Neutrophil (primary cell): ENCODE measurements around the gene LRP4.
A peak's percentile ranks its signal among the peaks of the same experiment; 100 is the strongest.

Experiments used
- H3K27ac ChIP-seq: fragments of 200-600 bp; sonication (generic); 2 replicates; pipeline ENCODE4 v1.5.1; 2016; ENCODE audit warnings: mild to moderate bottlenecking, moderate library complexity
- H3K27me3 ChIP-seq: fragments of 200-600 bp; sonication (generic); 2 replicates; pipeline ENCODE4 v1.6.0; 2016; ENCODE audit warnings: mild to moderate bottlenecking
- H3K36me3 ChIP-seq: fragments of 200-600 bp; sonication (generic); 2 replicates; pipeline ENCODE4 v1.5.1; 2017
- H3K4me1 ChIP-seq, 2 experiments: fragments of 200-600 bp in 1 of 2; sonication (generic) in 1 of 2; 1 replicate in 1 of 2; 2 replicates in 1 of 2; pipeline versions ENCODE4 v1.5.1 to v1.6.1; 2013 to 2016; ENCODE audit warnings: low read depth in 1 of 2, low read length in 1 of 2, mild to moderate bottlenecking in 1 of 2, moderate library complexity in 1 of 2; ENCODE audit not compliant: control insufficient read depth in 1 of 2, insufficient read depth in 1 of 2
- H3K4me3 ChIP-seq, 2 experiments: fragments of 200-600 bp in 1 of 2; sonication (generic) in 1 of 2; 1 replicate in 1 of 2; 2 replicates in 1 of 2; pipeline ENCODE4 v1.5.1; 2013 to 2016; ENCODE audit warnings: low read depth in 1 of 2, low read length in 1 of 2, mild to moderate bottlenecking in 1 of 2, moderate library complexity in 1 of 2
- H3K9me3 ChIP-seq: fragments of 200-600 bp; sonication (generic); 2 replicates; pipeline ENCODE4 v1.5.1; 2016
- CTCF ChIP-seq: fragments of 200-600 bp; sonication (generic); IDR thresholded peaks from 2 replicates; pipeline ENCODE4 v1.5.1; 2016; ENCODE audit warnings: antibody characterized with exemption

LRP4 gene

DNA sequence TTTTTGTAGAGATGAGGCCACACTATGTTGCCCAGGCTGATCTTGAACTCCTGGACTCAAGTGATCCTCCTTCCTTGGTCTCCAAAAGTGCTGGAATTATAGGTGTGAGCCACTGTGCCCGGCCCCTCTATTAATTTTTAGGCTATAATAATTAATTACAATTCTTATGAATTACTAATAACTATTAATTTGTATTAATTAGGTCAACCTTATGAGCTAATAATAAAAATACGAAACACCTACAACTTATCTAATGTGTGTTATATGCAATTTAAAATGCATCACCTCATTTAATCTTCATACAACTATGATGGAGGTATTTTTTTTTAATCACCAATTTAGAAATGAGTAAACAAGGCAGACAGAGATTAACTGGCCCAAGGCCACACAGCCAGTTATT lies 26.2 kb downstream of the LRP4 start:
- no peaks in the 10 kb centered on the region for H3K27me3 ChIP-seq
- no peak overlapping the region for H3K27ac ChIP-seq
- no peak overlapping the region for H3K4me3 ChIP-seq
- no peaks in the 10 kb centered on the region for H3K9me3 ChIP-seq
- no peaks in the 10 kb centered on the region for H3K4me1 ChIP-seq
- no peaks in the 10 kb centered on the region for H3K36me3 ChIP-seq
- TF ChIP-seq CTCF = no peak

- no peaks in the 10 kb centered on the region for H3K4me1 ChIP-seq
- TF ChIP-seq CTCF = no peak
- no peak overlapping the region for H3K27ac ChIP-seq
- no peaks in the 10 kb centered on the region for H3K36me3 ChIP-seq
- no peaks in the 10 kb centered on the region for H3K9me3 ChIP-seq
- no peak overlapping the region for H3K4me3 ChIP-seq
- H3K27me3 ChIP-seq = no peaks in the 10 kb centered on the region
Measured at GRCh38 chr11:46890665-46891064, 27.7 kb downstream of the LRP4 start.

GRCh38 chr11:46889689-46890475 lies 28.5 kb downstream of the LRP4 start:
- peak; percentile 75 for TF ChIP-seq CTCF
- Histone ChIP-seq H3K36me3 (no peaks in the 10 kb centered on the region), H3K27ac (no peak overlapping the region), H3K4me1 (no peaks in the 10 kb centered on the region), H3K27me3 (no peaks in the 10 kb centered on the region), H3K9me3 (no peaks in the 10 kb centered on the region), H3K4me3 (no peak overlapping the region)

DNA sequence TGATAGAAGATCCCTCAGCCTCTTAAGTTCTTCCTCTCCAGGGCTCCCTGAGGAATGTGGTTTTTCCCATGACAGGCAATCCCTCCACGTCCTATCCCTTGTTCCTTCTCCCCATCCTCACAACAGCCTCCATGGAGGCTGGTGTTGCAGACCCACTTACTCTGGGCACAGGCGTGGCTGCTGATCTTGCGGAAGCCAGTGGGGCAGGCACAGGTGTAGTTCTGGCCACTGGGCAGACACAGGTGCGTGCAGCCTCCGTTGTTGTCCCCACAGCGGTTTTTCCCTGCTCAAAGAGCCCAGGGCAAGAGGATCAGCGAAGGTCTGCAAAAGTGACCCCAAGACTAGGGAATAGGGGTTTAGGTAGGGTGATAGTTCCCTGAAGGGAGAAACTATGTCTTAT lies 29.1 kb downstream of the LRP4 start:
- Histone ChIP-seq H3K27ac (no peak overlapping the region), H3K9me3 (no peaks in the 10 kb centered on the region), H3K4me1 (no peaks in the 10 kb centered on the region), H3K4me3 (no peak overlapping the region), H3K36me3 (no peaks in the 10 kb centered on the region), H3K27me3 (no peaks in the 10 kb centered on the region)
- TF ChIP-seq CTCF = no peak

DNA sequence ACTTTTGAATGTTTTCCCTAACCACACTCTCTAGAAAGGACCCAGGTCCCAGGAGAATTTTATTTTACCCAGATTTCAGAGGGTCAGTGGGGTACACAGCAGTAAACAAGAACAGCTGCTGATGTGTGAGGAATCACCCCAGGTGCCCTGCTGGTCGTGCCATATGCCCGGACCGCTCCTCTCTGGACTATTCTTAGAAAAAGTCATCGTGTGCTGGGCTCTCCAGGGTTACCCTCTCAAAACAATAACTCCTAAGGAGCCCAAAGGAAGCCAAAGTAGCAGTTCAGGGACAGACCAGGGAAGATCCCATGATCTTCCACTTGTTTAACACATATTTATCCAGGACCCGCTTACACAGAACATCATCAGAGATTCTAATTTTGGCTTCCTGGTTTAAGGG lies 29.7 kb downstream of the LRP4 start:
- Histone ChIP-seq H3K4me1 (no peaks in the 10 kb centered on the region), H3K9me3 (no peaks in the 10 kb centered on the region), H3K4me3 (no peak overlapping the region), H3K36me3 (no peaks in the 10 kb centered on the region), H3K27me3 (no peaks in the 10 kb centered on the region), H3K27ac (no peak overlapping the region)
- no peak for TF ChIP-seq CTCF
